HFF-Myc (cell line): ENCODE results near the gene CUX1.

ENCODE experiments used
- DNase-seq: peaks from one replicate; pipeline ENCODE4 v3.0.0-alpha.2; 2011; ENCODE audit warnings: low read depth; ENCODE audit errors: extremely low read depth
- H3K4me3 ChIP-seq: replicated peaks from 2 replicates; pipeline ENCODE4 v1.5.1; 2011; ENCODE audit warnings: low read depth, mild to moderate bottlenecking, control low read depth, low read length
- CTCF ChIP-seq: IDR thresholded peaks from 2 replicates; pipeline ENCODE4 v1.5.1; 2012; ENCODE audit warnings: mild to moderate bottlenecking, low read depth, low read length, control low read depth; ENCODE audit errors: missing control alignments

Gene CUX1

GRCh38 chr7:101995121-101995520, 177.7 kb downstream of the CUX1 start:
- TF ChIP-seq CTCF = no peak

GRCh38 chr7:101996131-101996691, 178.8 kb downstream of the CUX1 start:
- no peak for TF ChIP-seq CTCF

More at GRCh38 chr7:101995121-101995520, 177.7 kb downstream of the CUX1 start:
- no peak overlapping the region for H3K4me3 ChIP-seq
- no peak for DNase-seq

DNA sequence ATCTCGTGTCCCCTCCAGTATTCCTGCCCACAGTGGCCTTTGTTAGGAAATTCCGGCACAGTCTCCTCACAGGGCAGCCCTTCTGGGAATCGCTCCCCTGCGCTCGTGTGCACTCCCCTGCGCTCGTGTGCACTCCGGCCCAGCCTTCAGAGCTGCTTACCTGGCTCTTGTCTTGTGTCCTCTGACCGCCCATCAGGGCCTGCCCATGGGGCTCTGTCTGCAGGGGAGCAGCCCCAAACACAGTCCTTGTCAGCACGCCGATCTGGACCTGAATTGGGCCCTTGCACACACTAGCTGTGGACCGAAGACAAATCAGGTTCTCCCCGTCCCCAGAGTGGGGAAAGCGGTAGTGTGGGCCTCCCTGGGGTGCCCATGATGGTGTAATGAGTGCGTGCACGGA, 179.4 kb downstream of the CUX1 start:
- no peak for TF ChIP-seq CTCF
- no peak overlapping the region for H3K4me3 ChIP-seq
- DNase-seq = no peak

More at GRCh38 chr7:101996131-101996691, 178.8 kb downstream of the CUX1 start:
- DNase-seq = no peak
- no peak overlapping the region for H3K4me3 ChIP-seq

GRCh38 chr7:101998029-101998905, 180.8 kb downstream of the CUX1 start:
- no peak for DNase-seq
- no peak overlapping the region for H3K4me3 ChIP-seq
- no peak for TF ChIP-seq CTCF

GRCh38 chr7:101998906-101999240, 181.4 kb downstream of the CUX1 start:
- DNase-seq = no peak
- TF ChIP-seq CTCF = no peak
- no peak overlapping the region for H3K4me3 ChIP-seq

- TF ChIP-seq CTCF = no peak
- DNase-seq = no peak
- no peak overlapping the region for H3K4me3 ChIP-seq
These were observed 182.0 kb downstream of the CUX1 start for GRCh38 chr7:101999393-101999792.

GRCh38 chr7:102000123-102000522, 182.7 kb downstream of the CUX1 start:
- TF ChIP-seq CTCF = no peak
- no peak for DNase-seq
- no peak overlapping the region for H3K4me3 ChIP-seq
